Loucy (cell line): ENCODE measurements around the gene PRLR.

Source experiments
- CTCF ChIP-seq: fragments of 200-600 bp; sonication (generic); conservative IDR thresholded peaks from 2 replicates; pipeline ENCODE4 v1.5.1; 2014; ENCODE audit warnings: mild to moderate bottlenecking, antibody characterized with exemption, low read length
- EZH2phosphoT487 ChIP-seq: fragments of 200-600 bp; IDR thresholded peaks from 2 replicates; pipeline ENCODE4 v1.6.1; 2018; ENCODE audit warnings: antibody characterized with exemption, mild to moderate bottlenecking, moderate library complexity, borderline replicate concordance

- no peak for TF ChIP-seq CTCF
- TF ChIP-seq EZH2phosphoT487: no peak
Measured at GRCh38 chr5:35010676-35011075, 219.6 kb downstream of the PRLR start.
